Neural cell (in vitro differentiated cells): Measurements from ENCODE around the gene CNTNAP2. TPM values are rescaled to one million over a fixed set of nuclear protein-coding genes. Genes with fewer than 3 reads are reported as not detected.

ENCODE experiments used
- H2AFZ ChIP-seq: fragments of 200-600, 300-800 bp; sonication (generic), shearing (Covaris generic); 2 replicates; pipeline ENCODE4 v1.6.0; 2014; ENCODE audit warnings: low read depth, mild to moderate bottlenecking, antibody characterized with exemption, low read length, moderate library complexity
- H3F3A ChIP-seq: fragments of 200-600 bp; shearing (Covaris generic); 2 replicates; pipeline ENCODE4 v1.6.1; 2016; ENCODE audit warnings: mild to moderate bottlenecking, moderate library complexity, mixed read lengths, antibody characterized with exemption, low read length; ENCODE audit not compliant: insufficient read depth, poor library complexity, severe bottlenecking
- H3K27ac ChIP-seq: fragments of 200-600, 300-800 bp; sonication (generic), shearing (Covaris generic); 2 replicates; pipeline ENCODE4 v1.5.1; 2014; ENCODE audit warnings: mild to moderate bottlenecking, low read length, moderate library complexity
- H3K27me3 ChIP-seq: fragments of 300-800, 200-600 bp; sonication (generic), shearing (Covaris generic); 2 replicates; pipeline ENCODE4 v1.6.0; 2014; ENCODE audit warnings: mild to moderate bottlenecking, low read depth, low read length, moderate library complexity; ENCODE audit not compliant: insufficient read depth
- H3K36me3 ChIP-seq: fragments of 300-800, 200-600 bp; sonication (generic), shearing (Covaris generic); 2 replicates; pipeline ENCODE4 v1.5.1; 2014; ENCODE audit warnings: mild to moderate bottlenecking, antibody characterized with exemption, low read length, moderate library complexity; ENCODE audit not compliant: insufficient read depth
- H3K4me2 ChIP-seq: fragments of 300-800, 200-600 bp; sonication (generic), shearing (Covaris generic); 2 replicates; pipeline ENCODE4 v1.6.0; 2014; ENCODE audit warnings: mild to moderate bottlenecking, low read length
- H3K4me3 ChIP-seq: fragments of 300-800, 200-600 bp; sonication (generic), shearing (Covaris generic); 2 replicates; pipeline ENCODE4 v1.5.1; 2014; ENCODE audit warnings: mild to moderate bottlenecking, low read length, moderate library complexity
- H3K79me2 ChIP-seq: fragments of 200-600 bp; shearing (Covaris generic); replicated peaks from 2 replicates; pipeline ENCODE4 v1.6.0; 2014; ENCODE audit warnings: mild to moderate bottlenecking, low read length, moderate library complexity; ENCODE audit not compliant: insufficient read depth
- H3K9ac ChIP-seq: fragments of 300-800, 200-600 bp; sonication (generic), shearing (Covaris generic); 2 replicates; pipeline ENCODE4 v1.6.1; 2016; ENCODE audit warnings: mild to moderate bottlenecking, low read length, mixed read lengths
- H3K9me2 ChIP-seq: fragments of 200-600 bp; shearing (Covaris generic); 2 replicates; pipeline ENCODE4 v1.6.1; 2016; ENCODE audit warnings: mild to moderate bottlenecking, low read length, mixed read lengths; ENCODE audit not compliant: insufficient read depth
- H3K9me3 ChIP-seq: fragments of 200-600, 300-800 bp; sonication (generic), shearing (Covaris generic); 2 replicates; pipeline ENCODE4 v1.6.1; 2016; ENCODE audit warnings: mild to moderate bottlenecking, mixed run types, low read length, moderate library complexity, mixed read lengths
- H4K20me1 ChIP-seq: fragments of 200-600 bp; shearing (Covaris generic); 2 replicates; pipeline ENCODE4 v1.6.1; 2016; ENCODE audit warnings: mild to moderate bottlenecking, mixed run types; ENCODE audit not compliant: insufficient read depth
- EP300 ChIP-seq: fragments of 450-650 bp; conservative IDR thresholded peaks from 2 replicates; pipeline ENCODE4 v1.6.1; 2014; ENCODE audit warnings: antibody characterized with exemption, mild to moderate bottlenecking, moderate library complexity; ENCODE audit not compliant: poor library complexity, severe bottlenecking
- EZH2 ChIP-seq: fragments of 200-600, 300-800 bp; shearing (Covaris generic), sonication (generic); IDR thresholded peaks from 2 replicates; pipeline ENCODE4 v1.6.1; 2014; ENCODE audit warnings: antibody characterized with exemption, low read length, borderline replicate concordance, mild to moderate bottlenecking; ENCODE audit not compliant: insufficient read depth, poor library complexity, severe bottlenecking
- MXI1 ChIP-seq: fragments of 450-650 bp; conservative IDR thresholded peaks from 2 replicates; pipeline ENCODE4 v1.6.1; 2014; ENCODE audit warnings: antibody characterized with exemption, mild to moderate bottlenecking; ENCODE audit not compliant: poor library complexity, severe bottlenecking
- POLR2AphosphoS5 ChIP-seq: IDR thresholded peaks from 2 replicates; pipeline ENCODE4 v1.6.1; 2012
- RAD21 ChIP-seq: fragments of 450-650 bp; conservative IDR thresholded peaks from 2 replicates; pipeline ENCODE4 v1.6.1; 2014; ENCODE audit warnings: antibody characterized with exemption, mild to moderate bottlenecking, moderate library complexity
- SMC3 ChIP-seq: fragments of 450-650 bp; conservative IDR thresholded peaks from 2 replicates; pipeline ENCODE4 v1.6.1; 2014; ENCODE audit warnings: antibody characterized with exemption, mild to moderate bottlenecking, moderate library complexity; ENCODE audit not compliant: poor library complexity
- TAF1 ChIP-seq: IDR thresholded peaks from 2 replicates; pipeline ENCODE4 v1.6.1; 2012; ENCODE audit warnings: low read depth
- polyA plus RNA-seq: library from polyadenylated mRNA; depleted of rRNA; stranded (reverse); fragments of >200 nt; gene quantifications from 2 replicates; pipeline ENCODE4 v1.2.3, GENCODE V29; 2014
- TF ChIP-seq, protein P1 (sequence below): IDR thresholded peaks from 2 replicates; pipeline ENCODE4 v1.6.1; 2012; ENCODE audit warnings: borderline replicate concordance
- TF ChIP-seq, protein P2 (sequence below): fragments of 450-650 bp; IDR thresholded peaks from 2 replicates; pipeline ENCODE4 v1.5.1; 2014; ENCODE audit warnings: antibody characterized with exemption, mild to moderate bottlenecking, moderate library complexity; ENCODE audit not compliant: poor library complexity, severe bottlenecking

The CNTNAP2 gene
- polyA plus RNA-seq, 1 donor from 2014 or later, result 276 TPM

DNA sequence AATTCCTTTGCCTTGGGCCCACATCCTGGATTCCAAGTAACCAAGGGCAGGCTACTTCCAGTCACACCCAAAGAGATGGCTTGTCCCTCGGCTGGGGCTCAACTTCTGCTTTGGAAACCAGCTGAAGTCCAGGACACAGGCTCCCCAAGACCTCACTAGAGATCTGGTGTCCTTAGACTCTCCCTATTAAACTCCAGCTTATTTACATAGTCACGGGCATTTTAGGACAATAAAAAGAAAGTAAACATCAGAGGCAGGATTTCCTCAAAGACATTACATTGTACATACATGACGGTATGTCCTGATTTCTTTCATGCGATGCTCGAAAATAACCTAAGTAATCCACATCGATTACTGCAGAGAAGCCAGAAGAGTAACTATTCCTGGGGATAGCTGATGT lies 2012.4 kb downstream of the CNTNAP2 start:
- H3K9me3 ChIP-seq, result no peaks in the 10 kb centered on the region
- no peaks in the 10 kb centered on the region for H3K27me3 ChIP-seq
- no peak overlapping the region for H2AFZ ChIP-seq
- no peaks in the 10 kb centered on the region for H3K79me2 ChIP-seq
- TF ChIP-seq, protein P1, sequence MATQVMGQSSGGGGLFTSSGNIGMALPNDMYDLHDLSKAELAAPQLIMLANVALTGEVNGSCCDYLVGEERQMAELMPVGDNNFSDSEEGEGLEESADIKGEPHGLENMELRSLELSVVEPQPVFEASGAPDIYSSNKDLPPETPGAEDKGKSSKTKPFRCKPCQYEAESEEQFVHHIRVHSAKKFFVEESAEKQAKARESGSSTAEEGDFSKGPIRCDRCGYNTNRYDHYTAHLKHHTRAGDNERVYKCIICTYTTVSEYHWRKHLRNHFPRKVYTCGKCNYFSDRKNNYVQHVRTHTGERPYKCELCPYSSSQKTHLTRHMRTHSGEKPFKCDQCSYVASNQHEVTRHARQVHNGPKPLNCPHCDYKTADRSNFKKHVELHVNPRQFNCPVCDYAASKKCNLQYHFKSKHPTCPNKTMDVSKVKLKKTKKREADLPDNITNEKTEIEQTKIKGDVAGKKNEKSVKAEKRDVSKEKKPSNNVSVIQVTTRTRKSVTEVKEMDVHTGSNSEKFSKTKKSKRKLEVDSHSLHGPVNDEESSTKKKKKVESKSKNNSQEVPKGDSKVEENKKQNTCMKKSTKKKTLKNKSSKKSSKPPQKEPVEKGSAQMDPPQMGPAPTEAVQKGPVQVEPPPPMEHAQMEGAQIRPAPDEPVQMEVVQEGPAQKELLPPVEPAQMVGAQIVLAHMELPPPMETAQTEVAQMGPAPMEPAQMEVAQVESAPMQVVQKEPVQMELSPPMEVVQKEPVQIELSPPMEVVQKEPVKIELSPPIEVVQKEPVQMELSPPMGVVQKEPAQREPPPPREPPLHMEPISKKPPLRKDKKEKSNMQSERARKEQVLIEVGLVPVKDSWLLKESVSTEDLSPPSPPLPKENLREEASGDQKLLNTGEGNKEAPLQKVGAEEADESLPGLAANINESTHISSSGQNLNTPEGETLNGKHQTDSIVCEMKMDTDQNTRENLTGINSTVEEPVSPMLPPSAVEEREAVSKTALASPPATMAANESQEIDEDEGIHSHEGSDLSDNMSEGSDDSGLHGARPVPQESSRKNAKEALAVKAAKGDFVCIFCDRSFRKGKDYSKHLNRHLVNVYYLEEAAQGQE, result no peak
- TF ChIP-seq SMC3 (no peak), TAF1 (no peak), EP300 (no peak), EZH2 (no peak), MXI1 (no peak), RAD21 (no peak), POLR2AphosphoS5 (no peak)
- TF ChIP-seq, protein P2, sequence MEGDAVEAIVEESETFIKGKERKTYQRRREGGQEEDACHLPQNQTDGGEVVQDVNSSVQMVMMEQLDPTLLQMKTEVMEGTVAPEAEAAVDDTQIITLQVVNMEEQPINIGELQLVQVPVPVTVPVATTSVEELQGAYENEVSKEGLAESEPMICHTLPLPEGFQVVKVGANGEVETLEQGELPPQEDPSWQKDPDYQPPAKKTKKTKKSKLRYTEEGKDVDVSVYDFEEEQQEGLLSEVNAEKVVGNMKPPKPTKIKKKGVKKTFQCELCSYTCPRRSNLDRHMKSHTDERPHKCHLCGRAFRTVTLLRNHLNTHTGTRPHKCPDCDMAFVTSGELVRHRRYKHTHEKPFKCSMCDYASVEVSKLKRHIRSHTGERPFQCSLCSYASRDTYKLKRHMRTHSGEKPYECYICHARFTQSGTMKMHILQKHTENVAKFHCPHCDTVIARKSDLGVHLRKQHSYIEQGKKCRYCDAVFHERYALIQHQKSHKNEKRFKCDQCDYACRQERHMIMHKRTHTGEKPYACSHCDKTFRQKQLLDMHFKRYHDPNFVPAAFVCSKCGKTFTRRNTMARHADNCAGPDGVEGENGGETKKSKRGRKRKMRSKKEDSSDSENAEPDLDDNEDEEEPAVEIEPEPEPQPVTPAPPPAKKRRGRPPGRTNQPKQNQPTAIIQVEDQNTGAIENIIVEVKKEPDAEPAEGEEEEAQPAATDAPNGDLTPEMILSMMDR, result no peak
- no peak overlapping the region for H3K4me3 ChIP-seq
- H3K27ac ChIP-seq, result no peak overlapping the region
- H3K9ac ChIP-seq, result no peak overlapping the region
- H3F3A ChIP-seq, result no peaks in the 10 kb centered on the region
- H3K36me3 ChIP-seq, result no peaks in the 10 kb centered on the region
- no peaks in the 10 kb centered on the region for H3K9me2 ChIP-seq
- no peaks in the 10 kb centered on the region for H4K20me1 ChIP-seq
- no peak overlapping the region for H3K4me2 ChIP-seq

DNA sequence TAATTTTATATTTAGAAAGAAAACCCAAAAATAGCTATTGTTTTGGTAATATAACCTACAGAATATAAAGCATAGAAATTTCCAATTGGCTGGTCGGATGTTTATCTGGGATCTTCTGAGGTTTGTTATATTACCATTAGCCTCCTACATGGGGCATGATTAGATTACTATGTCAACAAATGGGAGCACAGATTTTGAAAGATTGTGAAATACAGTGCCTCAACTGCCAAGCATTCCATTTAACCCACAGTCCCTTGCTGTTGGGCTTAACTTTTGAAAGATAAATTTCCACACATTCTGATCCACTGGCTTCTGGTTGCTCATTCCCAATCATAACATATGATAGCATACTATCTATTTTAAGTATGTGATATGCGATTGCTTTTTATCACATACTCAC lies 2018.5 kb downstream of the CNTNAP2 start:
- Histone ChIP-seq H4K20me1 (no peaks in the 10 kb centered on the region), H3K4me3 (no peak overlapping the region), H3K27ac (no peak overlapping the region), H3K9me2 (no peaks in the 10 kb centered on the region), H3K9ac (no peak overlapping the region), H3K4me2 (no peak overlapping the region), H3K36me3 (no peaks in the 10 kb centered on the region), H3K27me3 (no peaks in the 10 kb centered on the region), H3K79me2 (no peaks in the 10 kb centered on the region), H3F3A (no peaks in the 10 kb centered on the region), H3K9me3 (no peaks in the 10 kb centered on the region), H2AFZ (no peak overlapping the region)
- TF ChIP-seq, protein P2, result no peak
- TF ChIP-seq POLR2AphosphoS5, result no peak
- no peak for TF ChIP-seq TAF1
- TF ChIP-seq, protein P1, result no peak
- TF ChIP-seq SMC3, result no peak
- TF ChIP-seq EP300, result no peak
- no peak for TF ChIP-seq EZH2
- no peak for TF ChIP-seq RAD21
- TF ChIP-seq MXI1, result no peak
